ENCODE data around the gene DNAI1. TPM values are rescaled to one million over a fixed set of nuclear protein-coding genes. Genes with fewer than 3 reads are reported as not detected.

DNAI1 gene
- total RNA-seq, 1 donor from 2014 or later, result not detected

DNA sequence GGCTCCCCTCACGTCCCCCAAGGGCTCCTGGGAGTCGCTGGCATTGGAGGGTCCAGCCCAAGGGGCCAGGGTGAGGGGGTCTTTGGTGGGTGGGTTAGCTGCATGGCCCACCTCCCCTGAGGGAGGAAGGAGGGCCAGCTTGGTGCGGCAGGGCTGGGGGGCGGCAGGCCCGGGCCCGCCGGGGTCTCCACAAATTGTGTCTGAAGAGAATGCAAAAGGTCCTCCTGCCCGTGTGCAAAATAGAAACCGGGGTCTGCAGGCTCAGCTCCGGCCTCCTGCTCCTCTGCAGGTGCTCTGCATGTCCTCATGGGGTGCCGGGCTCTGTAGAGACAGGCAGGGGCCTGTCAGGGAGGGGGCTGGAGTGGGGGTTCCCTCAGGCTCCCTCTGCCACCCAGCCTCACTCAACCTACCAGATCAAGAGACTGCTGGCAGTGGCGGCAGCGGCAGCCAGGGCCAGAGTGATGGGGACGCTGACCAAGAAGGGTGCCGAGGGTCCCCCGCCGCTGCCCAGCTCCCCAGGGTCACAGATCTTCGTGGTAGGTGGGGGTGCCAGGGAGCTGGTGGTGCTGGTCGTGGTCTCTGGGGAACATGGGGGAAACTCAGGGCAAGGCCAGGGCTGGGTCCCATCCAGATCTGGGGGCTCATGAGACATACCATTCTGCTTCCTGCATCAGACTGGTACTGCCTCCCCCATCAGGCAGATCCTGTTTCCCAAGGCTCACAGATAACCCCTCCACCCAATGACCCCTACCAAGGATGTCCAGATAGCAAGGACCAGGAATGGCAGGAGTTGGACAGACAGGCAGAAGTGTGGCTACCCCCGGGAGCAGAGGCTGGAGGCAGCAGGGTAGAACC is 93.4 kb downstream of the DNAI1 start:
- Mint-ChIP-seq H3K27me3 (peaks cover 42% of the 10 kb centered on the region), H3K36me3 (ENCODE audit: low read depth) (no peaks in the 10 kb centered on the region), H3K4me3 (no peak overlapping the region), H3K9me3 (no peaks in the 10 kb centered on the region), H3K4me1 (no peaks in the 10 kb centered on the region), H3K27ac (no peak overlapping the region)
- intact Hi-C loops (cut with micrococcal nuclease), result no loop called here
- TF ChIP-seq, protein P1, sequence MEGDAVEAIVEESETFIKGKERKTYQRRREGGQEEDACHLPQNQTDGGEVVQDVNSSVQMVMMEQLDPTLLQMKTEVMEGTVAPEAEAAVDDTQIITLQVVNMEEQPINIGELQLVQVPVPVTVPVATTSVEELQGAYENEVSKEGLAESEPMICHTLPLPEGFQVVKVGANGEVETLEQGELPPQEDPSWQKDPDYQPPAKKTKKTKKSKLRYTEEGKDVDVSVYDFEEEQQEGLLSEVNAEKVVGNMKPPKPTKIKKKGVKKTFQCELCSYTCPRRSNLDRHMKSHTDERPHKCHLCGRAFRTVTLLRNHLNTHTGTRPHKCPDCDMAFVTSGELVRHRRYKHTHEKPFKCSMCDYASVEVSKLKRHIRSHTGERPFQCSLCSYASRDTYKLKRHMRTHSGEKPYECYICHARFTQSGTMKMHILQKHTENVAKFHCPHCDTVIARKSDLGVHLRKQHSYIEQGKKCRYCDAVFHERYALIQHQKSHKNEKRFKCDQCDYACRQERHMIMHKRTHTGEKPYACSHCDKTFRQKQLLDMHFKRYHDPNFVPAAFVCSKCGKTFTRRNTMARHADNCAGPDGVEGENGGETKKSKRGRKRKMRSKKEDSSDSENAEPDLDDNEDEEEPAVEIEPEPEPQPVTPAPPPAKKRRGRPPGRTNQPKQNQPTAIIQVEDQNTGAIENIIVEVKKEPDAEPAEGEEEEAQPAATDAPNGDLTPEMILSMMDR (IDR thresholded peaks at IDR 0.05), result no peak
- ChIA-PET POLR2A (no interaction called here), CTCF (interaction anchor here (1.1 to 1.6 kb wide), 2 partner anchors 39 to 148 kb away, joined by 3 to 4 read pairs; no protein-coding TSS in a partner anchor)
- DNase-seq, result no peak
- no peak for ATAC-seq (ENCODE audit: low read depth)

DNA sequence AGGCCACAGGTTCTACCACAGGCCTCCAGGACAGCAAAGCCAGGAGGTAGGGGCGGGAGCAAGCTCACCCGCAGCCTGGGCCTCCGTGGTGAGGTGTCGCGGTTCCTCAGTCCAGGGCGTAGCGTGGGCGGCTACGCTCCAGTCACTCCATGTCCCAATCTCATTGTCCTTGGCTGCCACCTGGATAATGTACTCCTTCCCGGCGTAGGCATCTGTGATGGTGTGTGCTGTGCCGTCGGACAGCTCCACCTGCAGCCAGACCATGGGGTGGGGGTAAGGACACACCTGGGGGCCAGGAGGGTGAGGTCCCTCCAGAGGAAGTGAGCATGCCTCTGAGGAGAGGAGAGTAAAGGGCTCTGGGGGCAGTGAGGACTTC is 94.0 kb downstream of the DNAI1 start:
- H3K9me3 Mint-ChIP-seq, result no peaks in the 10 kb centered on the region
- no peak overlapping the region for H3K27ac Mint-ChIP-seq
- CTCF ChIA-PET, result interaction anchor here (1.1 to 1.6 kb wide), 2 partner anchors 39 to 149 kb away, joined by 3 to 4 read pairs; no protein-coding TSS in a partner anchor
- no peaks in the 10 kb centered on the region for H3K36me3 Mint-ChIP-seq (ENCODE audit: low read depth)
- H3K4me1 Mint-ChIP-seq, result no peaks in the 10 kb centered on the region
- DNase-seq (no peak), ATAC-seq (ENCODE audit: low read depth) (no peak)
- peaks cover 42% of the 10 kb centered on the region for H3K27me3 Mint-ChIP-seq
- no peak overlapping the region for H3K4me3 Mint-ChIP-seq
- intact Hi-C loops (cut with micrococcal nuclease), result no loop called here
- POLR2A ChIA-PET, result no interaction called here
- TF ChIP-seq, protein P1 (IDR thresholded peaks at IDR 0.05), result no peak

DNA sequence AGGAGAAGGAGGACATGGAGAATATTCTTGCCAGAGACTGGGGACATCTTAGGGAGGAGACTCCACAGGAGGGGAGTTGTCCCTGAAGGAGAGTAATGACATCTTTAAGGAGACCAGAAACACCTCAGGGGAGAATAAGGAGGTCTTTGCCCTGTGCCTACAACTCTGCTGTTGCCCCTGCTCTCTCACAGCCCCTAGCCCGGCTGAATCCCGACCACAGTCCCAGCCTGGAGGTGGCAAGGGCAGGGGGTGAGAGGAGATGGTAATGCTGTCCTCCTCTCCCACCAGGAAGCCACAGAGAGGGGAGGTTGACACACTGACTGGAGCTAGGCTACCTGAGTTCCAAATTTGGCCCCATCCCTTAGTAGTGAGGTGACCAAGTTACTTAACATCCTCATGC is 94.4 kb downstream of the DNAI1 start:
- TF ChIP-seq, protein P1 (IDR thresholded peaks at IDR 0.05), result no peak
- H3K36me3 Mint-ChIP-seq (ENCODE audit: low read depth), result no peaks in the 10 kb centered on the region
- ChIA-PET POLR2A (no interaction called here), CTCF (interaction anchor here (1.1 to 1.6 kb wide), 2 partner anchors 38 to 149 kb away, joined by 3 to 4 read pairs; no protein-coding TSS in a partner anchor)
- peaks cover 43% of the 10 kb centered on the region for H3K27me3 Mint-ChIP-seq
- ATAC-seq (ENCODE audit: low read depth) (no peak), DNase-seq (no peak)
- H3K4me3 Mint-ChIP-seq, result no peak overlapping the region
- H3K9me3 Mint-ChIP-seq, result no peaks in the 10 kb centered on the region
- H3K27ac Mint-ChIP-seq, result no peak overlapping the region
- no peaks in the 10 kb centered on the region for H3K4me1 Mint-ChIP-seq
- intact Hi-C loops (cut with micrococcal nuclease), result no loop called here

DNA sequence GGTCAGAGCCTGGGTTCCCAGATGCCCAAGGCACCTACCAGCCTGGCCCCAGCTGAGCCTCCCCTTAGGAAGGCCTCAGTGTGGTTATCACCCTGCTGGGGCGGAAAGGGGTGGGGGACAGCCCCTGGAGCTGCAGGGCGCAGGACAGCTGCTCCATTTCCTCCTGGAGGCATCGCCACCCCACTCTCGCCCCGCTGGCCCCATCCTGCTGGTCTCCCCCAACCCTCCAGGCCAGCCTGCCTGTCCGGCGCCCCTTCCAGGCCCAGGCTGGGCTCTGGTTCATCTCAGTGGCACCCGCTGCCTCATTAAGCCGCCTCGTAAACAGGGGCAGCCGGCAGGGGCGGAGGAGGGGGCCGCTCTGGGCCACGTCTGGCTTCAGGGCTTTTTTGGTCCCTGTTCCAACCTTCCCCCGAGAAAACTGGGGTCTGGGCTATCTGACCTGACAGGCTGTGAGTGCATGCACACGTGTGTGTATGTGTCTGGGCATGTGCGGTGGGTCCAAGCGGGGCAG is 95.0 kb downstream of the DNAI1 start:
- no peak overlapping the region for H3K27ac Mint-ChIP-seq
- no peaks in the 10 kb centered on the region for H3K9me3 Mint-ChIP-seq
- no peaks in the 10 kb centered on the region for H3K36me3 Mint-ChIP-seq (ENCODE audit: low read depth)
- ChIA-PET POLR2A (no interaction called here), CTCF (no interaction called here)
- peaks cover 43% of the 10 kb centered on the region for H3K27me3 Mint-ChIP-seq
- no peaks in the 10 kb centered on the region for H3K4me1 Mint-ChIP-seq
- DNase-seq, result no peak
- intact Hi-C loops (cut with micrococcal nuclease), result no loop called here
- TF ChIP-seq, protein P1 (IDR thresholded peaks at IDR 0.05), result no peak
- no peak for ATAC-seq (ENCODE audit: low read depth)
- H3K4me3 Mint-ChIP-seq, result no peak overlapping the region

DNA sequence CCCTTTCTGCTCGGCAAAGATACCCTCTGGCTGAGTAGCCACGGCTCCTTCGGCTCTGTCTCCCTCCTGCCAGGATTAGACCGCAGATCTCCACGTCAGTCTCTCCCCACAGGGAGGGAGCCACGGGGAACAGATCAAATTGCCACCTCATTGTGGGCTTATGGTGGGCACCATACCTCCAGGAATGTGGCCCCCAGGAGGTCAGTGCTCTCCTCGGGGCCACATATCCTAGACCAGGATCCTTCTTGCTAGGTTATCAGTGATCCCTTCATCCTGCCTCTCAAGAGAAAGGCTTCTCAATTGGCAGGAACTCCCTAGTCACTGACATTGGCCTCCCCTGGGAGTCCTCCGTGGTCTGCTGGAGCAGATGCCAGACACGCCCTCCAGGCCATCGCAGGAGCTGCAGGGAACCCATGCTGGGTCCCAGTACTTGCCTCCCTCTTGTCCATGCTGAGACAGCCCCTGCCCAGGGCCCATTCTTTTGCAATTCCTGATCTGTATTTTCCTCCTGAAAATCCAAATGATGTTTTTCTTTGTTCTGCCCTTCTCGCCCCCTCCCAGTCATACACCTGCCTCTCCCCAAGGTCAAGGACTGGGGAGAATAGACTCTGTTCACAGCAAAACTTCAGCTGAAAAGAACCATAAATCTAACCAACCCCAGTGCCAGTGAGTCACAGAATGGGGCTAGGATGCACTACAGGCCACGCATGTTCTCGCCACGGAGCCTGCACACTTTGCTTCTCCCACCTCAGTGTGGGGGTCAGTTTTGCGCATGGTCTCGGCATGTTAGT is 95.8 kb downstream of the DNAI1 start:
- H3K4me3 Mint-ChIP-seq, result no peak overlapping the region
- intact Hi-C loops (cut with micrococcal nuclease), result no loop called here
- ChIA-PET POLR2A (no interaction called here), CTCF (interaction anchor here (1.2 kb wide), 1 partner anchor 54 kb away, joined by 3 read pairs; no protein-coding TSS in a partner anchor)
- TF ChIP-seq, protein P1 (IDR thresholded peaks at IDR 0.05), result no peak
- ATAC-seq (ENCODE audit: low read depth) (no peak), DNase-seq (no peak)
- H3K27ac Mint-ChIP-seq, result no peak overlapping the region
- H3K4me1 Mint-ChIP-seq, result no peaks in the 10 kb centered on the region
- peaks cover 49% of the 10 kb centered on the region for H3K27me3 Mint-ChIP-seq
- no peaks in the 10 kb centered on the region for H3K36me3 Mint-ChIP-seq (ENCODE audit: low read depth)
- no peaks in the 10 kb centered on the region for H3K9me3 Mint-ChIP-seq

All from activated B cell treated with CpG ODN at 0.5 μM for 24 hours (primary cell).